Smooth muscle cell of the brain vasculature (primary cell): ENCODE results near the gene IFT122.
"Not testable (repeated sequence)": the region's sequence is repeated elsewhere in the genome, so short reads cannot be mapped to it uniquely, and the experiment has no call there.

Experiments used
- DNase-seq: peaks from one replicate; pipeline ENCODE4 v3.0.0-alpha.2; 2012; ENCODE audit warnings: low read depth, low spot score

IFT122 gene

DNA sequence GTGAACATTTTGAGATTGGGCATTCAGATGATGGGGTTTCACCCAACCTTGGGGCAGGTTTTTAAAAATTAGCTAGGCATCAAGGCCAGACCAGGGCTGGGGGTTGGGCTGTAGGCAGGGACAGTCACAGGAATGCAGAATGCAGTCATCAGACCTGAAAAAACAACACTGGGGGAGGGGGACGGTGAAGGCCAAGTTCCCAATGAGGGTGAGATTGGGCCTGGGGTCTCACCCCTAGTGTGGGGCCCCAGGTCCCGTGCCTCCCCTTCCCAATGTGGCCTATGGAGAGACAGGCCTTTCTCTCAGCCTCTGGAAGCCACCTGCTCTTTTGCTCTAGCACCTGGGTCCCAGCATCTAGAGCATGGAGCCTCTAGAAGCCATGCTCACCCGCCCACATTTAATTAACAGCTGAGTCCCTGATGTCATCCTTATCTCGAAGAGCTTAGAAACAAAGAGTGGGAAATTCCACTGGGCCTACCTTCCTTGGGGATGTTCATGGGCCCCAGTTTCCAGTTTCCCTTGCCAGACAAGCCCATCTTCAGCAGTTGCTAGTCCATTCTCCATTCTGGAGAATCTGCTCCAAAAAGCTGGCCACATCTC, 94.5 kb downstream of the IFT122 start:
- no peak for DNase-seq

DNA sequence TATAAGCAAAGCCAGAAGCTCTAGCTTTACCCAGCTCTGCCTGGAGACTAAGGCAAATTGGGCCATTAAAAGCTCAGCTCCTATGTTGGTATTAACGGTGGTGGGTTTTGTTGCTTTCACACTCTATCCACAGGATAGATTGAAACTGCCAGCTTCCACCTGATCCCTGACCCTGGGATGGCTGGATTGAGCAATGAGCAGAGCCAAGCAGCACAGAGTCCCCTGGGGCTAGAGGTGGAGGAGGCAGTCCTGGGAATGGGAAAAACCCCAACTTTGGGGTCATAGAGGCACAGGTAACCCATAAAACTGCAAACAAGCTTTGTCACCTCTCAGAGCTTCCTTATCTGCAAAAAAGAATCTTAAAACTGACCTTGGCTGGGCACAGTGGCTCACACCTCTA, 95.1 kb downstream of the IFT122 start:
- DNase-seq, result no peak

DNA sequence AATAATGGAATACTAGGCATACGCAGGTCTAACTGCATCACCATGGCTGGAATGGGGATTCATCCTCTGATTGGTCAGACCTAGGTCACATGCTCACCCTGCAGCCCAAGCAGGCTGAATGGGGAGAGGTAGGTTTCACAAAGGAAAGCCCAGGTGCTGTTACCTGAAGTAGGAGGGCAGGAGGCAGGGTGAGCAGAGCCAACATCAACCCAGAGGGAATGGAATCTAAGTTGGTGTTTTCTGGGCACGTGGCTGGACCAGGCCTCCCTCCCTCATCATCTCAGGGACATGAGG, 96.3 kb downstream of the IFT122 start:
- no peak for DNase-seq

GRCh38 chr3:129536804-129537203, 96.8 kb downstream of the IFT122 start:
- no peak for DNase-seq

GRCh38 chr3:129539206-129539605, 99.2 kb downstream of the IFT122 start:
- DNase-seq, result no peak

- no peak for DNase-seq
Measured at GRCh38 chr3:129540776-129541516, 100.9 kb downstream of the IFT122 start.

DNA sequence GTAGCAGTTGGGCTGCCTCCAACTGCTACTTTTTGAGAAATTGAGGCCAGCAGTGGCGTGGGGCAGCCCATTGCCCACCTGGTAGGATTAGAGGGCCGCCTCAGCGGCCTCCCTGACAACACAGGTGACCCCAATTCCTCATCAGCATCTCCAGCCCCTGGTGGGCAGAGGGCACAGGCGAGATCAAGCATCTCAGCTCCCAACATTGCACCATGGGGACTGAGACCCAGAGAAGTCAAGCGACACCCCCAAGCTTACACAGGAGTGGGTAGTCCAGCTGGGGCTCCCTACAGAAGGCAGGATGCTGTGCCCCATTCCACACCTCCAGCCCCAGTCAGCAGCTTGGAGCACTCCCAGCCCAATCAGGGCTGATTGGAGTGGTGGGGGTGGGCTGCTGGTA, 102.7 kb downstream of the IFT122 start:
- no peak for DNase-seq

GRCh38 chr3:129543156-129543790, 103.2 kb downstream of the IFT122 start, which contains the start of gene H1-8:
H1-8 (plus strand) TSS chr3:129543175; CDS start chr3:129543219, 44 bp downstream.
- no peak for DNase-seq

- DNase-seq, result no peak
Measured at GRCh38 chr3:129543999-129544398, 104.0 kb downstream of the IFT122 start.

- not testable (repeated sequence) for DNase-seq
Measured at GRCh38 chr3:129545951-129546350, 105.9 kb downstream of the IFT122 start.

- no peak for DNase-seq
Measured at GRCh38 chr3:129547241-129547640, 107.2 kb downstream of the IFT122 start.

DNA sequence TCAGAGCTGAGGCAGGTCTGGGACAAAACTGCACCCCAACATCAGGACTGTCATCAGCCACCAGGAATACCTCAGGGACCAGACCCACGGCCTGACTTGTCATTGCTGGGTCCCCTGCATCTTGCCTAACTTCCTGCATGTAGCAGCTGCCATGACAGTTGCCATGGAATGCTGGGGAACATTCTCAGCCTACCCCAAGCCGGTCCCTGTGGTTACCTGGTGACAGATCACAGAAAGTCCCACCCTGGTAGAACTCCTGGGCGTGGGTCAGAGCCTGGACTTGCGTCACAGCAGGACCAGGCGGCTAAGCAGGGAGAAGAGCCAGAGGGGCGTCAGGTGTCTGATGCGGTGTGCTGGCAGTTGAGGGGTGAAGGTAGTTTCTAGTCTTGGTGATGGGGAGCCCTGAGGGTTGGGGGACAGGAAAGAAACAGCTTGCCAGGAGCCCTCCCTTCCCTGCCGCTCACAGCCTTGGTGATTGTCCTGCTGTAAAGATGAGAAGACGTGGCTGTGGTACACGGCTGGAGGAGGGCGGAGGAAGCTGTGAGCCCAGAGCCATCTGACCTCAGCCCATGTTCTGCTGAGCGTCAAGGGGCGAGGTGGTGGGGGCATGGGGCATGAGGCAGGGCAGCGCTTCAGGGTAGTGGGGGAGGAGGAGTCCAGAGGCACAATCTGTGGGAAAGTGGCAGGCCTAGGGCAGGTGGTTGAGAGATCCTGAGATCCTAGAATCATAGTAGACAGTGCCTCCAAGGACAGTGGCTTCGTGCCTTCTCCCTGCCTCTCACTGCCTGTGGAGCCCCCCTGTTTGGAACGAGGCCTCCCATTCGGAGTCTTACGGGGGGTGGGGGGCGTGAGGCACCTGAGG, 108.3 kb downstream of the IFT122 start:
- DNase-seq, result no peak

DNA sequence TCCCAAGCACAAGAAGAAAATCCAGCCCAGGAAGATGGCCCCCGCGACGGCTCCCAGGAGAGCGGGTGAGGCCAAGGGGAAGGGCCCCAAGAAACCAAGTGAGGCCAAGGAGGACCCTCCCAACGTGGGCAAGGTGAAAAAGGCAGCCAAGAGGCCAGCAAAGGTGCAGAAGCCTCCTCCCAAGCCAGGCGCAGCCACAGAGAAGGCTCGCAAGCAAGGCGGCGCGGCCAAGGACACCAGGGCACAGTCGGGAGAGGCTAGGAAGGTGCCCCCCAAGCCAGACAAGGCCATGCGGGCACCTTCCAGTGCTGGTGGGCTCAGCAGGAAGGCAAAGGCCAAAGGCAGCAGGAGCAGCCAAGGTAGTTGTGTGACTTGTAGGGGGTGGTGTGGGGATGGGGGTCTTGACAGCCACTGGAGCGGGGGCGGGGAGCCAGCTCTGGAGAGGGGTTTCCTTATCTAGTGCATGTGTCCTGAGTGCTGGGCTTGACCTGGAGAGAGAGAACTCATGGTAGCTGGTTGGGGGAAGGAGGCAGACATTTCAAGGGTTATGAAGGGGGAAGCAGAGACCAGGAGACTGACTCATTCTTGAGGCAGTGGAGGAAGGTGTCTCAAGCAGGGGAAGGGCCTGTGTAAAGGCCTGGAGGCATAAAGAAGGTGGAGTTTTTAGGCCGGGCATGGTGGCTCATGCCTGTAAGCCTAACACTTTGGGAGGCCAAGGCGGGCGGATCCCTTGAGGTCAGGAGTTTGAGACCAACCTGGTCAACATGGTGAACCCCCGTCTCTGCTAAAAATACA, 109.2 kb downstream of the IFT122 start:
- DNase-seq, result no peak

DNA sequence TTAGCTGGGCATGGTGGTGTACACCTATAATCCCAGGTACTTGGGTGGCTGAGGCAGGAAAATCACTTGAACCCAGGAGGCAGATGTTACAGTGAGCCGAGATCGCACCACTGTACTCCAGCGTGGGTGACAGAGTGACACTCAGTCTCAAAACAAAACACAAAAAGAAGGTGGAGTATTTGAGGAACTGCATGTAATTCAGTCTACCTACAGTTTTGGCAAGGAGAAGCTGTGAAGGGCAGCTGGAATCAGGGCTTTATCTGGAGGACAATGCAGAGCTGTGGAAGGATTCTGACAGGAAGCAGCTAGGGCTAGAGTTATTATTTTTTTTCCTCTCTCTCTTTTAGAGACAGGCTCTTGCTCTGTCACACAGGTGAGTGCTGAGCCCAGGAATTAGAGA, 109.8 kb downstream of the IFT122 start:
- no peak for DNase-seq

GRCh38 chr3:129552287-129553050, 112.4 kb downstream of the IFT122 start:
- no peak for DNase-seq

GRCh38 chr3:129553171-129553570, 113.1 kb downstream of the IFT122 start:
- DNase-seq, result no peak

DNA sequence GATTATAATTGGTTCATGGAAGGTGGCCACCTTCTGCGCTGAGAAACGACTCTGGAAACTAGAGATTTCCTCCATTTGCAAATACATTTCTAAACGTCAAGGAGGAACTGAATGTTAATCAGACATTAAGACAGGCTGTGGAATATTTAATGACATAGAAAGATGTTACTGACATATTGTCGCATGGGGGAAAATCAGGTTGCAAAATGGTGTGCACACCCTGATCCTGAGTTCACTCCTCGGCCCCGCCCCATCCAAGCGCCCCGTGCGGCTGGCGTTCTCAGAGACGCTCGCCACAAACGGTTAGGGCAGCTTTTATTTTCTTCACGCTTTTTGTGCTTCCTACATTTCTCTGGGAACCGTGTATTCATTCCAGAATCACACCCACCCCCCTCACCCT, 113.7 kb downstream of the IFT122 start:
- DNase-seq, result no peak

DNA sequence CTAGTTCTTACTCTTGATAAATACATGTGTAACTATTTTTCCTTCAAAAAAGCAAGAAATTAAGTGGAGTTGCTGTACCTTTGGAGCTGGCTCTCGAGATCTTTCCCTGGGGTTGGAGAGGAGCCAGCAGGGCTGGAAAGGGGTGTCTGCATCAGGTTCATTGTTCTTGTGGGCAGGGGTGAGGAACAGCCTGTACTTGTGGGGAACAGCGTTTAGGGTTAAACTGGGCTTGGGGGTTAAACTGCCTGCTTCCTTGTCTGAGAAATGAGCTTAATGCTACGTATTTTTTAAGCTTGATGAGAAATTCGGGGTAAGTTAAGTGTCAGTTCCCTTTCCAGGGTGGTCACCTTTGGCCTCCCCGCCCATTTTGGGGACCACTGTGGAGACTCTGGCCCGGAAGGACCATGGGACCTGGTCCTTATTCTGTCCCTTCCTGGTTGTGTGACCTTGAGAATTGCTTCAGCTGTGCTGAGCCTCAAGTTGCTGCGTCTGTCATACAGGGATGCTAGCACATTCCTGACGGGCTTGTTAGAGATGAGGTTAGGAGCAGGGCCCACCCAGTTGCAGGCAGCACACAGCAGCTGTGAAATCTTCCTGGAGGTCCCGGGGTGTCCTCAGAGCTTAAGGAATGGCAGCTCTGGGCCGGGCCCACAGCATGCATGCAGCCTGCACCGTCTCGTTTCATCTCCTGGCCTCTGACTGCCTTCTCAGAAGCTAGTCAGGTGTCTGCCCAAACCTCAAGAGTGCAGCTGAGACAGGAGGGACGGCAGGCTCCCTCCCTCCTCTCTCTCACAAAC, 114.5 kb downstream of the IFT122 start:
- DNase-seq, result no peak

- DNase-seq, result no peak
Measured at GRCh38 chr3:129555153-129555550, 115.1 kb downstream of the IFT122 start.
